ENCODE measurements around the gene PRPS1. TPM values are rescaled to one million over a fixed set of nuclear protein-coding genes. Genes with fewer than 3 reads are reported as not detected.

The PRPS1 gene
- total RNA-seq, 1 experiment from 2014 or later = 126 TPM

GRCh38 chrX:107597791-107598190 is 30.5 kb upstream of the PRPS1 start:
- no peak for ATAC-seq

GRCh38 chrX:107599450-107599861 is 28.9 kb upstream of the PRPS1 start:
- H3K27ac Mint-ChIP-seq = no peak overlapping the region
- peak; percentile 74 for ATAC-seq
- H3K4me3 Mint-ChIP-seq = no peak overlapping the region
- ChIA-PET CTCF (interaction anchor here (0.6 kb wide), 1 partner anchor 155 kb away, joined by 3 read pairs; no protein-coding TSS in a partner anchor), POLR2A (interaction anchor here (0.8 kb wide), 1 partner anchor 29 kb away, joined by 3 read pairs; the partner anchor contains the start of gene PRPS1)
- H3K9me3 Mint-ChIP-seq = no peaks in the 10 kb centered on the region
- peaks cover 2% of the 10 kb centered on the region; the same call in 1 of the 2 replicates for H3K36me3 Mint-ChIP-seq
- H3K27me3 Mint-ChIP-seq (ENCODE audit: low read depth) = no peaks in the 10 kb centered on the region
- peaks cover 24% of the 10 kb centered on the region for H3K4me1 Mint-ChIP-seq
- DNase-seq (ENCODE audit: low spot score) = no peak
- TF ChIP-seq NR3C1 (CRISPR knock-in tag; conservative IDR thresholded peaks at IDR 0.05; ENCODE audit: low read depth) = no peak
- TF ChIP-seq CDX4 (CRISPR knock-in tag; IDR thresholded peaks at IDR 0.05; ENCODE audit: borderline replicate concordance) = no peak
- TF ChIP-seq ZNF281 (CRISPR knock-in tag; IDR thresholded peaks at IDR 0.05) = no peak
- no peak for TF ChIP-seq ZMAT4 (CRISPR knock-in tag; IDR thresholded peaks at IDR 0.05)
- no peak for TF ChIP-seq GABPB1 (CRISPR knock-in tag; IDR thresholded peaks at IDR 0.05)
- TF ChIP-seq ATF2 (CRISPR knock-in tag; IDR thresholded peaks at IDR 0.05; ENCODE audit: borderline replicate concordance, low read depth) = no peak

More at GRCh38 chrX:107597791-107598190, 30.5 kb upstream of the PRPS1 start:
- H3K4me3 Mint-ChIP-seq = no peak overlapping the region
- TF ChIP-seq AFF4 (CRISPR knock-in tag; IDR thresholded peaks at IDR 0.05; ENCODE audit: borderline replicate concordance) (no peak), GTF2I (CRISPR knock-in tag; conservative IDR thresholded peaks at IDR 0.05) (no peak), ATF3 (CRISPR knock-in tag; conservative IDR thresholded peaks at IDR 0.05) (no peak), PRDM15 (CRISPR knock-in tag; IDR thresholded peaks at IDR 0.05) (no peak), CREB1 (CRISPR knock-in tag; IDR thresholded peaks at IDR 0.05) (no peak), ZNF219 (CRISPR knock-in tag; IDR thresholded peaks at IDR 0.05; ENCODE audit: borderline replicate concordance) (no peak)
- DNase-seq (ENCODE audit: low spot score) = no peak
- peaks cover 2% of the 10 kb centered on the region; the same call in 1 of the 2 replicates for H3K36me3 Mint-ChIP-seq
- ChIA-PET CTCF (interaction anchor here (0.5 kb wide), 1 partner anchor 111 kb away, joined by 3 read pairs; no protein-coding TSS in a partner anchor), POLR2A (no interaction called here)
- H3K27me3 Mint-ChIP-seq (ENCODE audit: low read depth) = no peaks in the 10 kb centered on the region; the same call in 1 of the 2 replicates
- no peak overlapping the region for H3K27ac Mint-ChIP-seq
- H3K9me3 Mint-ChIP-seq = no peaks in the 10 kb centered on the region
- H3K4me1 Mint-ChIP-seq = peaks cover 24% of the 10 kb centered on the region
